ENCODE measurements around the gene SINHCAF. TPM values are rescaled to one million over a fixed set of nuclear protein-coding genes. Genes with fewer than 3 reads are reported as not detected.

SINHCAF gene
- total RNA-seq, 1 experiment from 2014 or later: 68.8 TPM

GRCh38 chr12:31259136-31259886 lies 66.6 kb downstream of the SINHCAF start:
- DNase-seq (ENCODE audit: low read depth, low spot score) (no peak), ATAC-seq (no peak)
- Histone ChIP-seq H3K36me3 (ENCODE audit: control insufficient read depth, insufficient read depth, low read length) (no peaks in the 10 kb centered on the region), H3K4me1 (ENCODE audit: control insufficient read depth, insufficient read depth, low read length) (no peaks in the 10 kb centered on the region), H3K9me3 (ENCODE audit: control insufficient read depth, insufficient read depth, low read depth, low read length) (no peaks in the 10 kb centered on the region), H3K27me3 (ENCODE audit: control insufficient read depth, insufficient read depth, low read length) (peaks cover 1% of the 10 kb centered on the region; the same call in 1 of the 2 replicates), H3K27ac (ENCODE audit: low read length) (no peak overlapping the region), H3K4me3 (ENCODE audit: low read depth in 2 of 2, low read length in 2 of 2) (no peak overlapping the region)
- BruUV-seq (replicated peaks): no TSS peak
- no peak for TF ChIP-seq TCF7L2 (IDR thresholded peaks at IDR 0.05; ENCODE audit: low read depth, low read length)
- no peak for TF ChIP-seq SIN3A (IDR thresholded peaks at IDR 0.05; ENCODE audit: borderline replicate concordance, insufficient read depth, low read depth, low read length)
- ChIA-PET POLR2A (no interaction called here), CTCF (interaction anchor here (2.3 kb wide), 1 partner anchor 13 kb away, joined by 10 read pairs; no protein-coding TSS in a partner anchor)
- in situ Hi-C loops (cut with HindIII; ENCODE audit: low pct_unique_long_range_greater_than_20kb, low sequenced_read_pairs): no loop called here
- intact Hi-C loops (cut with micrococcal nuclease; ENCODE audit: unreplicated experiment): no loop called here

- DNase-seq (ENCODE audit: low read depth, low spot score) (no peak), ATAC-seq (no peak)
- ChIA-PET CTCF (no interaction called here), POLR2A (interaction anchor here (0.6 kb wide), 1 partner anchor 42 kb away, joined by 3 read pairs; no protein-coding TSS in a partner anchor)
- no peak for TF ChIP-seq TCF7L2 (IDR thresholded peaks at IDR 0.05; ENCODE audit: low read depth, low read length)
- no peak for TF ChIP-seq CTCF (IDR thresholded peaks at IDR 0.05)
- no peak for TF ChIP-seq SIN3A (IDR thresholded peaks at IDR 0.05; ENCODE audit: borderline replicate concordance, insufficient read depth, low read depth, low read length)
- no peak for TF ChIP-seq REST (IDR thresholded peaks at IDR 0.05; ENCODE audit: insufficient read depth in 1 of 2, low read depth in 2 of 2, low read length in 1 of 2)
- no peak for TF ChIP-seq POLR2AphosphoS5 (IDR thresholded peaks at IDR 0.05; ENCODE audit: low read depth, low read length)
- in situ Hi-C loops (cut with HindIII; ENCODE audit: low pct_unique_long_range_greater_than_20kb, low sequenced_read_pairs) (no loop called here), intact Hi-C loops (cut with micrococcal nuclease; ENCODE audit: unreplicated experiment) (no loop called here)
- BruUV-seq (replicated peaks): no TSS peak
- H3K27me3 ChIP-seq (ENCODE audit: control insufficient read depth, insufficient read depth, low read length): peaks cover 15% of the 10 kb centered on the region
- no peaks in the 10 kb centered on the region for H3K4me1 ChIP-seq (ENCODE audit: control insufficient read depth, insufficient read depth, low read length)
- H3K9me3 ChIP-seq (ENCODE audit: control insufficient read depth, insufficient read depth, low read depth, low read length): no peaks in the 10 kb centered on the region
- no peaks in the 10 kb centered on the region for H3K36me3 ChIP-seq (ENCODE audit: control insufficient read depth, insufficient read depth, low read length)
- H3K27ac ChIP-seq (ENCODE audit: low read length): no peak overlapping the region
- H3K4me3 ChIP-seq (ENCODE audit: low read depth in 2 of 2, low read length in 2 of 2): no peak overlapping the region
Measured at GRCh38 chr12:31257784-31258183, 68.2 kb downstream of the SINHCAF start.

Measured in Panc1 (cell line).